HG02678 (cell line): Measurements from ENCODE around the gene GMPR2.
A peak's percentile ranks its signal among the peaks of the same experiment; 100 is the strongest.
"Not testable (repeated sequence)": the region's sequence is repeated elsewhere in the genome, so short reads cannot be mapped to it uniquely, and the experiment has no call there.

Experiments used
- ATAC-seq: cut with Tn5 transposase; IDR thresholded peaks from one replicate; pipeline ENCODE4 v1.9.1; 2021; ENCODE audit warnings: mild to moderate bottlenecking, moderate library complexity; ENCODE audit not compliant: unreplicated experiment

GMPR2 gene

DNA sequence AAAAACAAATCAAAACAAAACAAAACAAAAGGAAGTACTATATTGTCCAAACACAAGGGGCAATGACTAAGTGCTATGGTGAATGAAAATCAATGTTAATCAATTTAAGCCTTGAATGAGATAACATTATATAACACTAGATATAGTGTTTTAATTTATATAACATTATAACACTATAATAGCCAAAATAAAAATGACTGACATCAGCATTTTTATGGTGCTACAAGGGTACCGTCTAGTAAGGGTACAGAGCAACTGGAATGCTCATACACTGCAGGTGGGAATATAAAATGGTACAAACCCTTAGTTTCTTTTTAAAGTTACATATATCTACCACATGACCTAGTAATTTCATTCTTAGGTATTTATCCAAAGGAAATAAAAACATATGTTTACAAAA, 6.3 kb upstream of the GMPR2 start:
- no peak for ATAC-seq

DNA sequence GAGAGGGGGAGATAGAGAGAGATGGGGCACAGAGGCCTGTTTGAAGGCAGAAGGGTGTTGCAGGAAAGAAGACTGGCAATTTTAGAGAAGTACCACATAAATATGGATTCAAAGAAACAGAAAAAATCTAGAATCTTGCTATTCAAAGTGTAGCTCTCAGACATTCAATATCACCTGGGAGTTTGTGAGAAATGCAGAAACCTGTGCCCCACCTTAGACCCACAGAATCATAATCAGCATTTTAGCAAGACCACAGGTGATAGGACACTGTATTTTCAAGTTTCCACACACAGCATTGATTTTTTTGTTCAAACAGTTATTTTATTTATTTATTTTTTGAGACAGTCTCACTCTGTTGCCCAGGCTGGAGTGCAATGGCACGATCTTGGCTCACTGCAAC, 3.8 kb upstream of the GMPR2 start:
- ATAC-seq = no peak

DNA sequence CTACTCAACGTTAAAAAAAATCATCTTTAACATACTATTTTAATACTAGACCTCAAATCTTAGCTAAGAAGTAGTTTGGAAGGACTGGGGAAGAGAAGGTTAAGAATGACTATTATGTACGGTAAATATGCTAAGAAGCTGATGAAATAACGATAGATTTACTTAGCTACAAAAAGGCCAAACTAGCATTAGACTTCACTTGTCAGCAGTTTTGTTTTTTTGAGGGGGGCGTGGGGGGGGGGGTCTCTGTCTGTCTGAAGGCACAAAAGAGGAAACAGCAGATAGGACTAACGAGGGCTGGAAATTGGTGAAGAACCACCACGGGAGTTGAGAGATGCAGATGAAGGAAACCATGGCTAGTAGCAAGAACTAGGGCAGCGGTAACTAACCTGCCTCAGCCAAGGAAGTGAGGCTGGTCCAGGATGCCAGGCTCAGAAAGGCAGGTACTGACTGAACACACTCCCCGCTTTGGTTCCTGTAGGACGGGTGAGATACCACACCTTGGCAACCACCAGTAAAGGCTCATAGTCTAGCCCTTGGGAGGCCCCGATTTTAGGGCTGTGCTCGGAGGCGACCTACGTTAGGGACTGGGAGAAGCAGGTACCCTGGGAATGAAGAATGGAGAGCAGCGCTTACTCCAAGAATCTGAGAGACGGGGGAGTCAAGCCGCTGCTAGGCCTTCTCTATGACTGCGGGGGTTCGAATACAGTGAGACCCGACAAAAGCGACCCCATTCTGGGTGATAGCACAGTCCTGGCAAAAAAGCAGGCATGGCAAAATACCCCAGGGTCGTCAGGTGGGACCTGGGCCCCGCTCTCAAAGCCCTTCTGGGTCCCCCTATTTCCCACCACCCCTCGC, 1.2 kb upstream of the GMPR2 start:
- no peak for ATAC-seq

DNA sequence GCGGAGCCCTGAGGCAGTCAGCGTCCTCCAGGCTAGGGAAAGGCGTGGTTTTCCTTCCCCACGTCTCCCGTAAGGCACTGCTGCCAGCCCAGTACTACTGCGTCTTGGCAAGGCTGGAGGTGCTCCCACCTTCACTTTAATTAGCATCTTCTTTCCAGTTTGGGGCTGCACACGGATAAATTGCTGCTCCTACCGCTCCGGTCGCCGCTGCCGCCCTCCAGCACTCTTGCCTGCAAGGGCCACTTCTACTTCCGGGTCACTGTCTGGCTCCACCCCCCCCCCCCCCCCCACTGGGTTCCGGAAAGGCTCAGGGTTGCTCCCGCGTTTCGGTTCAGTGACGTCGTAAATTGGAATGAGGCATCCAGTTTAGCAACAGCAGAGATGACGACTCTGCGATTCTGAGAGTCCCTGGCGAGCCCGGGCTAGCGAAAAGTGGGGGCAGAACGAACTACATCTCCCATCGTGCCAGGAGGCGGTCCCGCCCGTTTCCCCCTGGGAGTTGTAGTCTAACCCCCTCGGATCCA, 546 bp upstream of the GMPR2 start, which contains the start of gene NEDD8:
Gene NEDD8, minus strand, starts transcription at position 247 of the 524 bp plus-strand sequence. Its CDS starts 100 bp downstream, at position 147.
- ATAC-seq = peak; percentile 76

DNA sequence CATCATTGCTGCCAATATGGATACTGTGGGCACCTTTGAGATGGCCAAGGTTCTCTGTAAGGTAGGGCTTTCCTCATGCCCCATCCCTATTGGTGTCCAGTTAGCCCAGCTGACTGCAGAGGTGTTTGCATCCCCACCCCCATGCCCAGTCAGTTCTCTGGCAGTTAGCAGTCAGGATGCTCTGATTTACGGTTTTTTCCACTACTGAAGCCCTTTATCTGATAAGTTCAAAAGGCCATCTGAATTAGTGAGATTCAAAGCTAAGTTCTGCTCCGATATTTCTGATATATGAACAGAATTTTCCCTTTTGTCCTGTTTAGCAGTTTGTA, 773 bp downstream of the GMPR2 start:
- ATAC-seq = no peak

DNA sequence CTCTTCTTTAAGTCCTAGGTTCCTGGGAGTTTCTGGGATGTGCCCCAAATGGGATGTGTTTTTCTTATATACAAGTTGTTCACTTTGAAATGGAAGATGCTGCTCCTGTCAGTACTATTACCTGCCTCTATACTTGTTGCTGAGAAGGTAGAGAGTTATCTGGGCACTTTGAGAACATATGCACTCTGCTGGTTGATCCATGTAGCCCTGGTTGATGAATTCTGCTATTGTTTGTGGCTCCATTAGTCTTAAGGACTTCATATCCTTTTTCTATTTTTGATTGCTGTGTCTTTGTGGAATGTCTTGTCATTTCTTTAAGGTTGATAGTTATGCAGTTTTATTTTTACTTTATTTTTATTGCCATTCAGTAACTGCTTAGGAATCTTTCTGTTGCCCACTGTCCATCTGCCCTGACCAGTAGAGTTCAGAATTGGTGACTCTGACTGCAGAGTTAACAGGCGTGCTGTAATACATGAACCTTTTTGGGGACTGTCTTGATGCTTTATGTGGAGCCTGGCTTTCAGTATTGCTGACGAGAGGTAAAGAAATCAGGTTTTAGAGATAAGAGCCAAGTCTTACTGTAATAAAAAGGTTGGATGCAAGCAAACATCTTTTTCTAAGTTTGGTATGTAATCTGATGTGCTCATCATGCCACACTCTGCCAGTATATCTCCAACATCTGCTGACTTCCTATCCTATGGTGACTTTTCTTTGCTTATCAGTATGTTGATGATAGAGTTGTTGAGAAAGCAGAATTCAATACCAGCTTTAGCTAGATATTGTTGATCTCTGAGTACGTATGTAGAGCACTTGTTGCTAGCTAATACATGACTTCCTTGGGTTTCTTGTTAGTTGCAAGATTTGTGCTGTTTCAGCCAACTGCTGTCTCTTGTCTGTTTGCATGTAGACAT, 1.6 kb downstream of the GMPR2 start:
- ATAC-seq = no peak

DNA sequence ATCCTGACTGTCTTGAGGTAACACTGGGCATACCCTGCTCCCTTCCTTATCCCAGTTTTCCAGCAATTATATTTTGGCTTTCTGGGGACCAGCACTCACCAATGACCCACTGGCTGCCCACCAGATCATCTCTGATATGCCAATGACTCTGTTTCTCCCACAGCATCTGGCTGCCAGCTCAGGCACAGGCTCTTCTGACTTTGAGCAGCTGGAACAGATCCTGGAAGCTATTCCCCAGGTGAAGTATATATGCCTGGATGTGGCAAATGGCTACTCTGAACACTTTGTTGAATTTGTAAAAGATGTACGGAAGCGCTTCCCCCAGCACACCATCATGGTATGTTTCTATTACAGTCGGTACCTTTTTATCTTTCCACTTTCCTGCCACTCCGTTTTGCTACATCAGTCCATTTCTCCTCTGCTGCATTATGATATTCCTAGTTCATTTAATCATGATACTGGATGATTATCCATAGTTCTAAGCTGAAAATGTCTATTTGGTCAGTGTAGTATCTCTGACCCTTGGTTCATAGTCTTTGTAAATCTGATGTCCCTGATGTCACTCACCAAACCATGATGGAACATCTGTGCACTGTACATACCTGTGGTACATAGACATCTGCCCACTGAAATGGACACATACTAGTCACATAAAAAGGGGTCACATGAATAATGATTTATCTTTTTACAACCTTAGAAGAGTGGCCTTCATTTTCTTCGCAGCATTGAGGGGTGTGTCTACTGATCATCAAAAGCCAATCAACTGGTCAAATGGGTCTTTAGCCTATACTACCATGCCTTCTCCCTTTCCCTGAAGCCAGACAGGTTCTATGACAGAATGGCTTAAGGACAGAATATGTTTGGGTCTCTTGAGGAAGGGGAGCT, 3.3 kb downstream of the GMPR2 start:
- no peak for ATAC-seq

DNA sequence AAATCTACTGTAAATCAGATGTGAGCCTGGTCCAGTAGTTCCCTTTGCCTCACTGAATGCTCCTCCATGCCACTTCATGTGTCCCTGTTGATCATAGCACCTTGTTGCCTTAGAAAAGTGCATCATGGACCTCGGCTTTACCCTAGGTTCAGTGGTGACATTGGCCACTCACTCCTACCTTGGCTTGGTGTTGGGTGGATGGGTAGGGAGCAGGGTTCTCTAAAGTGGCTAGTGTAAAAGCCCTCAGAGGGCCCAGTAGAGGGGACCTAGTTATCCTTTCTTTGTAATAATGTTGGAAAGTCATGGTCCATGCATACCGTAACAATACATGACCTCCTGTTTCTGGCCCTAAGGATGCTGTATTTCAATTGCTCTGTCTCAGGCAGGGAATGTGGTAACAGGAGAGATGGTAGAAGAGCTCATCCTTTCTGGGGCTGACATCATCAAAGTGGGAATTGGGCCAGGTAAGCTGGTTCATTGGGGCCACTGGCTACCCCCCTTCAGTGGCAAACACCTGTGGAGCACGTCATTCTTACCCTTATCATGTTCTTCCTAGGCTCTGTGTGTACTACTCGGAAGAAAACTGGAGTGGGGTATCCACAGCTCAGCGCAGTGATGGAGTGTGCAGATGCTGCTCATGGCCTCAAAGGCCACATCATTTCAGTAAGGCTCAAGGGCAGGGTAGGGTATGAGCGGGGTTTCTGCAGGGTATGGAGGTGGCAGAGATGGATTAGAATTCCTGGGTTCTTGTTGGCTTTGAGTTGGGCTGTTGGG, 4.1 kb downstream of the GMPR2 start:
- ATAC-seq = no peak

DNA sequence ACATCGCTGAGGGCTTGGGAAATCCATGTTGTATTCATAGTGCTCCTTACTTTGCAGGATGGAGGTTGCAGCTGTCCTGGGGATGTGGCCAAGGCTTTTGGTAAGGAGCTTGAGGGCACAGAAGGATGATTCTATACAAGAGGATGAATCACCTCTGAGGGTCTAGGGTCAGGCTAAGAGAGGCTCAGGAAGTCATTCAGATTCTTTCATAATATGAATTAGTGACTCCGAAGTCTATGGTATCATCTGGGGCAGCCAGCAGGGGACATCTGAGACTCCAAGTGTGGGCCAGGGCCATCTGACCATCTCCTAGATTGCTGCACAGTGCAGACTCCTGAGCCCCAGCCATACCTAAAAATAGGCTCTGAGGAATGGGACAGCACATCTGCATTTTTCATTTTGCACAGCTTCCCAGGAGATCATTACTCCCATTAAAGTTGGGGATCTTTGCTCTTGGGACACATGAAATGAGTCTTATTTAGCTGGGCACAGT, 4.8 kb downstream of the GMPR2 start:
- ATAC-seq = no peak

DNA sequence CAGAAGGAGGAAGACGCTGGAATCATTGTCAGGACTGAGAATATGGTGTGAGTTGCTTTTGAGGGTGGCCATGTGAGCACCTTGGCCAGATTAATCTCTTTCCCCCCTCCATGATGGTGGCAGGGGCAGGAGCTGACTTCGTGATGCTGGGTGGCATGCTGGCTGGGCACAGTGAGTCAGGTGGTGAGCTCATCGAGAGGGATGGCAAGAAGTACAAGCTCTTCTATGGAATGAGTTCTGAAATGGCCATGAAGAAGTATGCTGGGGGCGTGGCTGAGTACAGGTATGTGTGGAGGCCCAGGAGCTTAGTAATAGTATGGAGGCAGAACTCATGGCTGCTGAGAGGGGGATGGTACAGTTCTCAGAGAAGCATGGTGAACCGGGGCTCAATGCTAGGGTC, 5.4 kb downstream of the GMPR2 start:
- no peak for ATAC-seq

DNA sequence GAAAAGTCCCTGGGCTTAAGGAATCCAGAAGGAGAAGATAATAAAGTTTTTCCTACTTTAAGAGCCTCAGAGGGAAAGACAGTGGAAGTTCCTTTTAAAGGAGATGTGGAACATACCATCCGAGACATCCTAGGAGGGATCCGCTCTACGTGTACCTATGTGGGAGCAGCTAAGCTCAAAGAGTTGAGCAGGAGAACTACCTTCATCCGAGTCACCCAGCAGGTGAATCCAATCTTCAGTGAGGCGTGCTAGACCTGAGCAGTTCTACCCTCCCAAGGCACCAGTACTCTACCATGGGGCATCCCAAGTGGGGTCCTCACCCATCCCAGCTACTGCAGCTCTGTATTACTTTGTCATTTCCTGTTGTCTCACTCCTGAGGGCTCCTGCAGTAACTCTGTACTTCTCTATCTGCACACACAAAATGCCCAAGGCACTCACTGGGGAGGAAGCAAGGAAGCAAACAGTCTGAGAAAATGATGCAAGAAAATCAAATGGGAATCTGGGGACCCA, 5.9 kb downstream of the GMPR2 start:
- ATAC-seq = no peak

DNA sequence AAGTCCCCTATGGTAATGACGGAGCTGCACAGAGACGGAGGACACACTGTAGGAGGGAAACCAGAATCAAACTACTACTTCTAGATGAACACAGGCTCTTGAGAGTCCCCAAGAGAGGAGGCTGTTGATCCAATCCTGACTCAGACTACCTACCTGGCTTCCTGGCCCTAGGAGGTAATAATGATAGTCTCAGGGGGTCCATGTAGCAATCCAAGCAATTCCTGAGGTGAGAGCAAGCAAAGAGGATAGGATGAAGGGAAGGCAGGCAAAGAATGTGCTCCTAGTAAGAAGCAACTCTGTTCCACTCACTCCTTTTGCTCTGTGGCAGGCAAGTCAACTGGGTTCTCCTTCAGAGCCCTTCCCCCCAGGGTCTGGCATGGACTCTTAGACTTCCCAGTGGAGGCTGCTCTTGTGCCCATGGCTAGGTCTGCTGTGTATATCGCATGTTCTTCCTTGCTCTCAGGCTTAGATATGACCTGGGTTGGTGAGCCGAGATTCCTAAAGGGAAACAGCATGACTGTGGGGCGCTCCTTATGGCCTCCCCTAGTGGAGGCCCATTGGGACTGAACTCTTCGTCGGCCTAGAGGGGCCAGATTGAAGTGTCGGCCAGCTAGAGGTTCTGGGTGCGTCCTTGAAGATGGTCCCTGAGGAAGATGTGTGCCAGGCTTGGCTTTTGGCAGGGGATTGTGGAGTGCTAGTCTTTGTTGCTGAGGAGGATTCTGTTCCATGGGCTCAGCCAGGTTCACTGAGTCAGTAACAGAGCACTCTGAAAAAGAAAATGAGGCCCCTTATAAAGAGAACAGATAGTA, 7.6 kb downstream of the GMPR2 start:
- ATAC-seq = no peak

DNA sequence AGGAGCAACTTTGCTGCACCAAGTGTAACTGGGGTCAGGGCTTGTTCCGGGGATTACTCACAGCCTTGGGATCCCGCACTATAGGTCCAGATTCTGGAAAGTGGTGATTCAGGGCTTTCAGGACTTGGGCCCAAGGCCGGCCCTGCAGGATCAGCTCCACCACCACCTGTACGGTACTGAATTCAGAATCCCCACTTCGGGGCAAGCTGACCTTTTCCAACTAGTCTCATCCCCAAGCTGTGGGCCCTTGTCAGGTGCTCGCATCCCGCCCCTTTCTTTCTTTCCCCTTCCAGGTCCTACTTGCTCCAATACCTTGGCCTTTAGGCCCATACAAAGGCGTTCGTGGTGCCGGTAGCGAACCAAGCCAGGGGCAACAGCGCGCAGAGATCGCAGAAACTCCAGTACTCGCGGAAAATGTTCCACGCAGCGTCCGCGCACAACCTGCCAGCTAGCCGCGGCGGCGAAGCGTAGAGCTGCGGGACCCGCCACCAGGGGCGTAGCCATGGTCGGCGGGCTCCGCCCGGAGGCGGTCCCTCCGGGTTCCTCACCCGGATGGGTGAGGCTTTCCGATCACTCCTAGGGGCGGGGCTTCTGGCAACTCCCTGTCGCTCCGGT, 9.2 kb downstream of the GMPR2 start:
- peak; percentile 79 for ATAC-seq

DNA sequence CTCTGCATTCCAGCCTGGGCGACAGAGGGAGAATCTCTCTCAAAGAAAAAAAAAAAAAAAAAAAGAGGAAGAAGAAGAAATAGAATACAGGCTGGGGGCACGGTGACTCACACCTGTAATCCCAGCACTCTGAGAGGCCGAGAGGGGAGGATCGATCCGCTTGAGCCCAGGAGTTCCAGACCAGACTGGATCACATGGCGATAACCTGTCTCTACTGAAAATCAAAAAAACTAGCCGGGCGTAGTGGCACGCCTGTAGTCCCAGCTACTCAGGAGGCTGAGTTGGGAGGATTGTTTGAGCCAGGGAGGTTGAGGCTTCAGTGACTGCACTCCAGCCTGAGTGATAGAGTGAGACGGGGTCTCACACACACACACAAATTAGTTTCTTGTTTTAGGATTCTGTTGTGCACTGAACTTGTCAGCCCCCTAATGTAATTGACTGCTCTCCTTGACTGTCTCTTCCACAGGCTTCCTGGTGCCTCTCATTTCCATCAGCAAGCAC, 10.7 kb downstream of the GMPR2 start:
- no peak for ATAC-seq

DNA sequence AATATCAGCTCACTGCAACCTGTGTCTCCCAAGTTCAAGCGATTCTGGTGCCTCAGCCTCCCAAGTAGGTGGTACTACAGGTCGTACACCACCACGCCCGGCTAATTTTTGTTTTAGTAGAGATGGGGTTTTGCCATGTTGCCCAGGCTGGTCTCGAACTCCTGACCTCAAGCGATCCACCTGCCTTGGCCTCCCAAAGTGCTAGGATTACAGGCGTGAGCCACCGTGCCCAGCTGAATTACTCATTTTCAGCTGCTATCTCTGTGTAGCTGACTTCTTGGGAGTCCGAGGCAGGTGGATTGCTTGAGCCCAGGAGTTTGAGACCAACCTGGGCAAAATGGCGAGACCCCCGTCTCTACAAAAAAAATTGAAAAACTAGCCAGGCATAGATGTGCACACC, 12.6 kb downstream of the GMPR2 start:
- ATAC-seq = not testable (repeated sequence)

DNA sequence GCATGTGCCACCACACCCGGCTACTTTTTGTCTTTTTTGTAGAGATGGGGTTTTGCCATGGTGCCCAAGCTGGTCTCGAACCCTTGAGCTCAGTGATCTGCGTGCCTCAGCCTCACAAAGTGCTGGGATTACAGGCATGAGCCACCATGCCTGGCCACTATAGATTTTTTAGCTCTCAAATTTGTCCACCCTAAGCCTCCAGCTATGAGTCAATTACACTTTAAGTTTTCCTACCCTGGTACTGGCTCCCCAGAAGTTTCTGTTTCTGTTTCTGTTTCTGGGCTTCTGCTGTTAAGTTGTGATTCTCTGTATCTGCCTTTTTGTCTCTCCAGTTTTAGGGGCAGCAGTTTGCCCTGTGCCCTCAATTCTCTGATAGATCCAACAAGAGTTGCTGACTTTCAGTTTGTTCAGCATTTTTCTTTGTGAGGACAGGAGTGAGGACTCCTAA, 14.1 kb downstream of the GMPR2 start:
- ATAC-seq = peak; percentile 20

DNA sequence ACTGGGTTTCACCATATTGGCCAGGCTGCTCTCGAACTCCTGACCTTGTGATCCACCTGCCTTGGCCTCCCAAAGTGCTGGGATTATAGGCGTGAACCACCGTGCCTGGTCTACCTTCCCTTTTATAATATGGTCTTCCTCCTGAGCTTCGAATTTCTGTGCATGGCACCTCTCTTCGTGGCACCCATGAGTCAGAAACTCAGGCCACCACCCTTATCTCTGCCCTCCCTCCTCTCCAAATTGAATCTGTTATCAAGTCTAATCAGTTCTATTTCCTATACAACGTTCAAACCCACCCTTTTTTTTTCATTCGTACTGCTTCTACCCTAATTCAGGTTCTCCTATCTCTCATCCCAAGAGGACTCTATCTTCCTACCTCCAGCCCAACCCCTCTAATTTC, 14.7 kb downstream of the GMPR2 start:
- no peak for ATAC-seq
